ENCODE data around the gene SLC17A9. TPM values are rescaled to one million over a fixed set of nuclear protein-coding genes. Genes with fewer than 3 reads are reported as not detected.

The SLC17A9 gene
- total RNA-seq, 1 experiment from 2014 or later = 37.6 TPM

- no peak for TF ChIP-seq SP1 (IDR thresholded peaks at IDR 0.05; ENCODE audit: low read depth)
These were observed 57.7 kb downstream of the SLC17A9 start (continued) for GRCh38 chr20:63009988-63010769.

- H3K4me3 ChIP-seq (replicated peaks in 1 of 2; ENCODE audit: low read depth in 1 of 2, low read length in 2 of 2) = no peak overlapping the region
- H3K36me3 ChIP-seq (ENCODE audit: control insufficient read depth in 1 of 2, insufficient read depth in 2 of 2, low read length in 2 of 2) = no peaks in the 10 kb centered on the region
- no peaks in the 10 kb centered on the region for H3K79me2 ChIP-seq (ENCODE audit: insufficient read depth, low read length)
- H4K20me1 ChIP-seq (ENCODE audit: insufficient read depth) = no peaks in the 10 kb centered on the region
- no peaks in the 10 kb centered on the region for H3K9me3 ChIP-seq (ENCODE audit: control insufficient read depth in 1 of 2, insufficient read depth in 1 of 2, low read depth in 1 of 2, low read length in 2 of 2)
- H3K4me1 ChIP-seq (ENCODE audit: control insufficient read depth in 1 of 2, insufficient read depth in 2 of 2, low read length in 2 of 2) = peaks cover 0 to 9% of the 10 kb centered on the region in 2 experiments; a peak in 1 of 4 replicates
- ATAC-seq = no peak
- no peaks in the 10 kb centered on the region for H3K9me2 ChIP-seq (ENCODE audit: insufficient read depth)
- no peak overlapping the region for H3K4me2 ChIP-seq (ENCODE audit: low read length)
- H3K27ac ChIP-seq (ENCODE audit: low read depth, low read length) = no peak overlapping the region
- H3K27me3 ChIP-seq (ENCODE audit: insufficient read depth, low read length) = no peaks in the 10 kb centered on the region
- BruUV-seq (replicated peaks) = no TSS peak
- H3K9ac ChIP-seq (ENCODE audit: low read length) = no peak overlapping the region
- no peak overlapping the region for H2AFZ ChIP-seq (ENCODE audit: low read depth, low read length, poor library complexity, severe bottlenecking)
- ChIA-PET CTCF (interaction anchor here (0.7 to 2.8 kb wide), 3 partner anchors 39 to 168 kb away, joined by 3 to 10 read pairs (median 3); no protein-coding TSS in a partner anchor), POLR2A (no interaction called here), RAD21 (ENCODE audit: low non-redundant PET in 1 of 2, low total read pairs in 2 of 2, uncharacterized antibody in 2 of 2, unreplicated experiment in 2 of 2) (no interaction called here)
- intact Hi-C loops (cut with micrococcal nuclease) = no loop called here
- no peak for DNase-seq (ENCODE audit: low read depth, low spot score)
- TF ChIP-seq MAX (IDR thresholded peaks at IDR 0.05) (no peak), POLR2AphosphoS5 (IDR thresholded peaks at IDR 0.05; ENCODE audit: low read depth, low read length) (no peak), JUND (IDR thresholded peaks at IDR 0.05) (no peak), REST (IDR thresholded peaks at IDR 0.05; ENCODE audit: low read depth) (no peak), POLR2A (IDR thresholded peaks at IDR 0.05; ENCODE audit: borderline replicate concordance, extremely low read depth, insufficient read depth, insufficient read length) (no peak), FOSL1 (IDR thresholded peaks at IDR 0.05; ENCODE audit: low read depth) (no peak), SIN3A (IDR thresholded peaks at IDR 0.05; ENCODE audit: low read depth) (no peak), ZFX (IDR thresholded peaks at IDR 0.05) (no peak), ZNF274 (IDR thresholded peaks at IDR 0.05; ENCODE audit: low read depth, low read length) (no peak), CBX3 (IDR thresholded peaks at IDR 0.05; ENCODE audit: low read depth) (no peak), EZH2phosphoT487 (IDR thresholded peaks at IDR 0.05; ENCODE audit: borderline replicate concordance) (no peak), CTCF (IDR thresholded peaks at IDR 0.05 in 2 of 3, conservative IDR thresholded peaks at IDR 0.05 in 1 of 3; ENCODE audit: borderline replicate concordance in 1 of 3, insufficient read depth in 1 of 3, low read depth in 2 of 3, low read length in 2 of 3) (no peak), ATF3 (IDR thresholded peaks at IDR 0.05) (no peak), EGR1 (IDR thresholded peaks at IDR 0.05; ENCODE audit: low read depth) (no peak), CEBPB (IDR thresholded peaks at IDR 0.05; ENCODE audit: low read depth) (no peak), SP1 (IDR thresholded peaks at IDR 0.05; ENCODE audit: low read depth) (no peak), ELF1 (IDR thresholded peaks at IDR 0.05; ENCODE audit: borderline replicate concordance, low read depth) (no peak), SRF (IDR thresholded peaks at IDR 0.05; ENCODE audit: low read depth) (no peak)
These were observed 59.3 kb downstream of the SLC17A9 start for GRCh38 chr20:63011798-63012197.
